PFSK-1 (cell line): ENCODE results near the gene TTYH3.

Experiments
- POLR2AphosphoS5 ChIP-seq: IDR thresholded peaks from 2 replicates; pipeline ENCODE4 v1.6.1; 2012; ENCODE audit warnings: low read depth, mild to moderate bottlenecking, control low read depth, low read length, moderate library complexity
- TF ChIP-seq, protein P1 (sequence below), 2 experiments: IDR thresholded peaks; 2 replicates each; pipeline versions ENCODE4 v1.6.1 to v1.8.0; 2011 to 2012; ENCODE audit warnings: low read depth in 2 of 2, low read length in 2 of 2, control low read depth in 1 of 2, inconsistent platforms in 1 of 2, mild to moderate bottlenecking in 1 of 2, moderate library complexity in 1 of 2; ENCODE audit not compliant: insufficient read depth in 1 of 2

- no peak for TF ChIP-seq POLR2AphosphoS5
- TF ChIP-seq, protein P1, sequence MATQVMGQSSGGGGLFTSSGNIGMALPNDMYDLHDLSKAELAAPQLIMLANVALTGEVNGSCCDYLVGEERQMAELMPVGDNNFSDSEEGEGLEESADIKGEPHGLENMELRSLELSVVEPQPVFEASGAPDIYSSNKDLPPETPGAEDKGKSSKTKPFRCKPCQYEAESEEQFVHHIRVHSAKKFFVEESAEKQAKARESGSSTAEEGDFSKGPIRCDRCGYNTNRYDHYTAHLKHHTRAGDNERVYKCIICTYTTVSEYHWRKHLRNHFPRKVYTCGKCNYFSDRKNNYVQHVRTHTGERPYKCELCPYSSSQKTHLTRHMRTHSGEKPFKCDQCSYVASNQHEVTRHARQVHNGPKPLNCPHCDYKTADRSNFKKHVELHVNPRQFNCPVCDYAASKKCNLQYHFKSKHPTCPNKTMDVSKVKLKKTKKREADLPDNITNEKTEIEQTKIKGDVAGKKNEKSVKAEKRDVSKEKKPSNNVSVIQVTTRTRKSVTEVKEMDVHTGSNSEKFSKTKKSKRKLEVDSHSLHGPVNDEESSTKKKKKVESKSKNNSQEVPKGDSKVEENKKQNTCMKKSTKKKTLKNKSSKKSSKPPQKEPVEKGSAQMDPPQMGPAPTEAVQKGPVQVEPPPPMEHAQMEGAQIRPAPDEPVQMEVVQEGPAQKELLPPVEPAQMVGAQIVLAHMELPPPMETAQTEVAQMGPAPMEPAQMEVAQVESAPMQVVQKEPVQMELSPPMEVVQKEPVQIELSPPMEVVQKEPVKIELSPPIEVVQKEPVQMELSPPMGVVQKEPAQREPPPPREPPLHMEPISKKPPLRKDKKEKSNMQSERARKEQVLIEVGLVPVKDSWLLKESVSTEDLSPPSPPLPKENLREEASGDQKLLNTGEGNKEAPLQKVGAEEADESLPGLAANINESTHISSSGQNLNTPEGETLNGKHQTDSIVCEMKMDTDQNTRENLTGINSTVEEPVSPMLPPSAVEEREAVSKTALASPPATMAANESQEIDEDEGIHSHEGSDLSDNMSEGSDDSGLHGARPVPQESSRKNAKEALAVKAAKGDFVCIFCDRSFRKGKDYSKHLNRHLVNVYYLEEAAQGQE (IDR thresholded peaks at IDR 0.05; ENCODE audit: insufficient read depth in 1 of 2, low read depth in 2 of 2, low read length in 2 of 2): no peak
These were observed 73.7 kb downstream of the TTYH3 start for GRCh38 chr7:2705371-2706096.
